SK-N-MC (cell line): ENCODE measurements around the gene SH3RF3.

Experiments used
- EZH2 ChIP-seq: fragments of 200-600 bp; sonication (generic); IDR thresholded peaks from one replicate; pipeline ENCODE4 v1.6.1; 2017; ENCODE audit warnings: antibody characterized with exemption
- FOXP2 ChIP-seq: optimal IDR thresholded peaks from 2 replicates; pipeline ENCODE3; 2011; ENCODE audit warnings: mild to moderate bottlenecking, moderate library complexity; ENCODE audit not compliant: insufficient read depth; ENCODE audit errors: extremely low read length, control extremely low read depth
- POLR2AphosphoS5 ChIP-seq: IDR thresholded peaks from 2 replicates; pipeline ENCODE4 v1.6.1; 2012; ENCODE audit warnings: mild to moderate bottlenecking, low read depth, low read length, borderline replicate concordance

GRCh38 chr2:109348190-109348589 lies 219.2 kb downstream of the SH3RF3 start:
- TF ChIP-seq EZH2 (no peak), POLR2AphosphoS5 (no peak), FOXP2 (no peak)
